GM12872 (cell line): ENCODE results near the gene TMSB4X.

ENCODE experiments used
- TF ChIP-seq, protein P1 (sequence below): IDR thresholded peaks from 3 replicates; pipeline ENCODE4 v1.5.1; 2011; ENCODE audit warnings: low read depth, mild to moderate bottlenecking, low read length, moderate library complexity; ENCODE audit not compliant: insufficient read depth

The TMSB4X gene

DNA sequence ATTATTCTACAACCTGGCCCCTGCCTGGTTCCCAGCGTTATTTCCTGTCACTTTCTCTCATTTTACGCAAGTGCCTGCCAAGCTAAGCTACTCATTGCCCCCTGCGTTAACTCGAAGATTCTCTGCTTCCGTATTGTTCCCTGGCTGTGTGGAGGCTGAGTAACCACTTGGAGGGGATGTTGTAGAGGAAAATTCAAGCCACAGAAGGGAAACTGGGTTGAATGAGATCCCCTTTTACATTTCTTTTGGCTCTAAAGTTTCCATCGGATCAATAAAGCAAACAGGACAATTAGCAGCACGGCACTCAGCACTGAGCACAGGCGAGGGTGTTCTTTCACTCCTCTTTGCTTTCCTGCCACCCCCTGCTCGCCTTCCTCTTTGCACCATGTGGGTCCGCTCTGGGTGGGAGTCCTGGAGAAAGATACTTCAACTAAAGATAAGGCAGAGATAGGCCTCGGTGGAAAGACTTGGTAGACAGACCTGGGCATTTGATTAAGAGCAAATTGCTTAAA, 4.2 kb upstream of the TMSB4X start:
- TF ChIP-seq, protein P1, sequence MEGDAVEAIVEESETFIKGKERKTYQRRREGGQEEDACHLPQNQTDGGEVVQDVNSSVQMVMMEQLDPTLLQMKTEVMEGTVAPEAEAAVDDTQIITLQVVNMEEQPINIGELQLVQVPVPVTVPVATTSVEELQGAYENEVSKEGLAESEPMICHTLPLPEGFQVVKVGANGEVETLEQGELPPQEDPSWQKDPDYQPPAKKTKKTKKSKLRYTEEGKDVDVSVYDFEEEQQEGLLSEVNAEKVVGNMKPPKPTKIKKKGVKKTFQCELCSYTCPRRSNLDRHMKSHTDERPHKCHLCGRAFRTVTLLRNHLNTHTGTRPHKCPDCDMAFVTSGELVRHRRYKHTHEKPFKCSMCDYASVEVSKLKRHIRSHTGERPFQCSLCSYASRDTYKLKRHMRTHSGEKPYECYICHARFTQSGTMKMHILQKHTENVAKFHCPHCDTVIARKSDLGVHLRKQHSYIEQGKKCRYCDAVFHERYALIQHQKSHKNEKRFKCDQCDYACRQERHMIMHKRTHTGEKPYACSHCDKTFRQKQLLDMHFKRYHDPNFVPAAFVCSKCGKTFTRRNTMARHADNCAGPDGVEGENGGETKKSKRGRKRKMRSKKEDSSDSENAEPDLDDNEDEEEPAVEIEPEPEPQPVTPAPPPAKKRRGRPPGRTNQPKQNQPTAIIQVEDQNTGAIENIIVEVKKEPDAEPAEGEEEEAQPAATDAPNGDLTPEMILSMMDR = peak; percentile 30; the same call in 1 of the 3 replicates

DNA sequence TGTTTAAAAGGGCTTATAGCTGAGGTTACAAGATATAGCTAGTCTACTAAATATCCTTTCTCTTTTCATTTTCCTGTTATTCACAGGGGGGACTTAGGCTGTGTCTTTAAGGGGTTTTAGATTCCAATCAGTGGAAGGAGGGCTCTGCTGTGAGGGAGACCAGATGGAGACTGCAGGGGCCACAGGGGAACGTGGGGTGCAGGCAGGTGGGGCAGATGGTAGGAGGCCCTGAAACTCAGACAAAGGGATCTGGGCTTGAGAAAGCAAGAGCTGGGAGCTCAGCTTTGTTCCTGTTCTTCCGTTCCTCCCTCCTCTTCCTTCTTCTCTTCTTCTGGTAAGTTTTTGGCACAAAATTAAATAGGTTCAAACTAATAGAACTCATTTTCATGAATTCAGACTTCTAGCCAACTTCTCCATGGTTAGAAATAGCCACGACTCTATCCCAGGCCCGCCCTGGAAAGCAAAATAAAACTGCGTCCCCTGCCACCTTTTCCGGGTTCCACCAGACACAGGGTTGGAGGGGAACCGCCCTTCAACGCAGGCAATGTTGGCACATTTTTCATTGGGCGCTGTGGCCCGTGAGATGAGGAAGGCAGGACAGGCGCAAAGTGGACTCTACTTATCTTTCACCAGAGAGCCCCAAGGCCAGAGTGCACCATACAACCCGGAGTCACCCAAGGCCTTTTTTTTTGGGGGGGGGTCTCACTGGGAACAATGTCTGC, 3.5 kb upstream of the TMSB4X start:
- TF ChIP-seq, protein P1 = no peak

DNA sequence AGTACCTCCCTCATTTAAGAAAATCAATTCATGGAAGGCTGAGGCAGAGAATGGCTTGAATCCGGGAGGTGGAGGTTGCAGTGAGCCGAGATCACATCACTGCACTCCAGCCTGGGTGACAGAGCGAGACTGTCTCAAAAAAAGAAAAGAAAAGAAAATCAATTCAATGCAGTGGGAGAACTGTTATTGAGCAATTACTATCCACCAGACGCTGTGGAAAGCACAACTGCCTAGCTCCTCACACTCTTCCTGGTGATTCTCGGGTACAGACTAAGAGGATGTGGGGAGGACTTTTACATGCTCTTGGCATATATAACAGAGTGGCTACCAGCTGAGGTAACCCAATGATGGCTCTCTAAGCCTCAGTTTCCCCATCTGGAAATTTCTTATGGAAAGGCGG, 2.7 kb upstream of the TMSB4X start:
- TF ChIP-seq, protein P1 = no peak

DNA sequence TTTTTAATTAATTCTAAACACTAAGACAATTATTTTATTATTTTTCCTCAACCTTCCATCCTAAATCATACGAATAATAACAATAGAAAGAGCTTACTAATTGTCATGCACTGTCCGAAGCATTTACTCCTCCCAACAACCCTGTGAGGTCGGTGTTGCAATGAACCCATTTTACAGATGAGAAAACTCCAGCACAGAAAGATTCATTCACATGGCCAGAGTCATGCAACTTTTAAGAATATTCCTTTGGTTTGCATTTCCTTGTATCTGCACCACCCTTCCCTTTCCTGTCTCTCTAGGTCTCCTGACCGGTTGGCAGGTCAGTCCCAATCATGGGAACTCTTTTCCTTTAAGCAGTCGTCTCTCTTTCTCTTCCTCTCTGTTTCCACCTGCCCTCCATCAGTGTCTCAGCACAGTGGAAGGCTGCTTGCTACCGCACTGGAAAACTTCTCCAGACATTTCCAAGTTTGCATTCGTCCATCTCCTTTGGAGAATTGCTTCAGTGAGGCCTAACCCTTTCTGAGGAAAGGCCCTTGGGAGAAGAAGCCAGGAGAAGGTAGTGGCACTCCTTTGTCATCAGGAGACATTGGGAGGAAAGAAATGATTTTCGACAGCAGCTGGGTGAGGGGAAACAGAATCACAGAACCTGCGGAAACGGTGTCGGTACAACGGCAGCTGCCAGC, 1.9 kb upstream of the TMSB4X start:
- TF ChIP-seq, protein P1 = no peak

DNA sequence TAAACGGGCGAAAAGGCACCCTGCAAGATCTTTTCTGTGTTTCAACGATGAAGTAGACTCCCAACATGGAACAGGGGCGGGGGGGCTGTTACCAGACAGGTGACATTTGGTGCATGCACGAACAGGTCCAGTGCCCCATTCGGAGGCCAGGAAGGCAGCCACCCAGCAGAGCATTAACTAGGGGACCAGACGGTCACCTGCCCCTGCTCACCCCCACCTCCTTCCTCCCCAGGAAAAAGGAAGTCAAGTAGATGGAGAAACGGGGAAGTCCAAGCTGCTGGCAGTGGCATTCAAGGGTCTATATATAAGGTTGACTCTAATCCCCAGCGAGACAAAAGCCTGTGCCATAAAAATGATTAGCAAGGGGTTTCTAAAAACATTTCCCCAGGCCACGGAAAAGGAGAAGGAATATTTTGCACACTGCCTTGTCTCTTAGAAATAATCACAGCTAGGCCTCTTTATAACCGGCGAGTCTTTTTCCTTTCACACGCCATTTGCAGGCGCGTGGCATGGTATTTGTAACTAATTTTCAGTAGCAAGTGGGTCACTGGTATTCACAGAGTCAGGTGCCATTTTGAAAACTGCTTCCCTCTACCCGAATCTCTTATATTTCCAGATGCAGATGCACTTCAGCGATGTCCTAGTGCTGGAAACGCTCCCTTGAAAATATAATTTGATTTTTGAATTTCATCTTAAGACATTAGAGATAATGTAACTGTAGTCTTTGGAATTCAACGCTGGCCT, 1.2 kb upstream of the TMSB4X start:
- TF ChIP-seq, protein P1 = no peak

DNA sequence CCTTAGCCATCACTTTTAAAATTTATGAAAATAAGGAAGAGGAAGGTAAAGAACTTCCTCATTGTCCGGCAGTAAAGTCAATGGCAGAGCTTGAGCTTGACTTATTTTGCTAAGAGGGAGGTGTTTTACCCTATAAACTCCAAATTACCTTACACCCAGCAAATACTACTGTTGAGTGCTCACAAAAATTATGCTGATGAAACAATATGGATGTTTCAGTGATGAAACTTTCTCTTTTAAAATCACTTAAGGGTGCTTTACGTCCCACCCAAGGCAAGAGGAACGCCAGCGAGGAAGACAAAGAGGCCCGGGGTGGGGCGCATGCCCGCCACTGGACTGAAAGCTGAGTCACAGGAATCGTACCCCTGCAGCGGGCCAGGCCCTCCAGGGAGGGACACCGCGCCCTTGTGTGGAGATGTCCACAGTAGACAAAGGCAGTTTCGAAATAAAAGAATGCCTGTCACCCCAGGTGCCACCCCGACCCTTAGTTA, 560 bp upstream of the TMSB4X start:
- TF ChIP-seq, protein P1 = no peak

DNA sequence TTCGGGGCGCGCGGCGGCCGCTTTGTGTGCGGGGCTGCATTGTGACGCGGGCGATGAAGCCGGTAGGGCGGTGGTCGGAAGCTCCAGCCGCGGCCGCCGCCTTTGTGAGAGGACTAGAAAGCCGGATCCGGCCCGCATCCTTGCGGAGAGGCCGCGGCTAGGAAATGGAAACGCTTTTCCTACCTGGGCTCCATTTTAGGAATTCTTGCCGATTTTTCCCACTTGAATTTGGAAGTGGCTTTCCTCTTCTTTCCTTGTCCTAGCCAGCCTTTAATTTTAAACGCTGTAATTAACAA, 708 bp downstream of the TMSB4X start:
- TF ChIP-seq, protein P1 = no peak
